Thyroid gland (tissue), 4 donors: ENCODE results near the gene RPL7A. TPM values are rescaled to one million over a fixed set of nuclear protein-coding genes. Genes with fewer than 3 reads are reported as not detected.

Experiments used
- DNase-seq, 2 donors: peaks; one replicate each; pipeline ENCODE4 v3.0.0-alpha.2; 2019
- H3K27ac ChIP-seq, 3 donors: fragments of 200-600 bp; sonication (generic); 1 replicate in 2 of 3; 2 replicates in 1 of 3; pipeline ENCODE4 v1.5.1; 2016 to 2019; ENCODE audit warnings: mild to moderate bottlenecking in 1 of 3, moderate library complexity in 1 of 3
- H3K27me3 ChIP-seq: fragments of 200-600 bp; sonication (generic); one replicate; pipeline ENCODE4 v1.5.1; 2019
- H3K36me3 ChIP-seq, 2 donors: fragments of 200-600 bp; sonication (generic); one replicate each; pipeline ENCODE4 v1.5.1; 2016 to 2019
- H3K4me1 ChIP-seq, 2 donors: fragments of 200-600 bp; sonication (generic); one replicate each; pipeline ENCODE4 v1.5.1; 2017 to 2019
- H3K4me3 ChIP-seq, 3 donors: fragments of 200-600 bp; sonication (generic); replicated peaks in 1 of 3; 1 replicate in 2 of 3; 2 replicates in 1 of 3; pipeline ENCODE4 v1.5.1; 2016; ENCODE audit warnings: mild to moderate bottlenecking in 1 of 3
- H3K9me3 ChIP-seq: fragments of 200-600 bp; sonication (generic); one replicate; pipeline ENCODE4 v1.5.1; 2017
- POLR2A ChIP-seq, 2 donors: fragments of 450-650 bp; IDR thresholded peaks; one replicate each; pipeline ENCODE4 v1.6.1; 2017; ENCODE audit warnings: antibody characterized with exemption in 2 of 2, mild to moderate bottlenecking in 2 of 2, moderate library complexity in 1 of 2
- WGBS, 2 donors: methylation state at CpG; one replicate each; pipeline ENCODE4 v1.1.5; 2017; 5-methylcytosine and 5-hydroxymethylcytosine counted together
- intact Hi-C: fragments of 100-400 bp; cut with DNase I; formaldehyde crosslinking; loops from one replicate; pipeline ENCODE4 v1.15.1; 2023
- total RNA-seq, 4 donors: library from RNA; depleted of rRNA; stranded (reverse); fragments of >200 nt; gene quantifications; one replicate each; pipeline ENCODE4 v1.2.3, GENCODE V29; 2016
- TF ChIP-seq, protein P1 (sequence below), 6 experiments: fragments of 200-600 bp in 3 of 6; fragments of 450-650 bp in 3 of 6; sonication (generic) in 3 of 6; IDR thresholded peaks; one replicate each; pipeline ENCODE4 v1.5.1; 2016 to 2019; ENCODE audit warnings: antibody characterized with exemption in 6 of 6, mild to moderate bottlenecking in 2 of 6, inconsistent platforms in 1 of 6, moderate library complexity in 1 of 6

The RPL7A gene
- total RNA-seq, 4 donors from 2014 or later: 1,394 to 2,407 (median 1,585) TPM

DNA sequence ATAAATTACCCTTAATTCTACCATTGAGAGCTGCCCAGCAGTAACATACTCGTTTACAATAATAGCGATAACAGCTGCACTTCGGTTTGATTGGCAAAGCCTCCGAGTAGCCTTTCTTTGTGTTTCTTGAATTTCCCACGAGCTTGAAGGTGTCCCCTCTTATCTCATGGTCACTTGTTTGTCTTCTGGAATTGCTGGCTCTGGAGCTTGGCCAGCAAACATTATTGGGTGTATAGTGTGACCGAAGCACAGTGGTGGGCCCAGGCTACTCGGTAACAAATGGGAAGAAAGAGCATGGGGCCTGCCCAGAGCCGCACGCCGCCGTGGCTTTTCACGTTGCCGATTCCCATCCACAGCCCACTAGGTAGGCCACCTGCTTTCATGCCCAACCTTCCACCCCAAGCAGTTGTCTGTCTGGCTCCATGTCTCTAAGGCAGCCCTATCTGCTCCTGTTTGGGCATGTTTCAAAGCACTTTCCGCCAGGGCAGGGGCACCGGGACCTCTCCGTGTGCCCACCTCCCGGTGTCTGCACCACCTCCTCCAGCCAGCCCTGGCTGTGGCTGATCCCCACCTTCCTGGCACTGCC is 36.8 kb downstream of the RPL7A start:
- intact Hi-C loops: no loop called here
- H3K4me3 ChIP-seq: no peak overlapping the region
- H3K4me1 ChIP-seq: peaks cover 0 to 15% of the 10 kb centered on the region in 2 donors
- no peak overlapping the region for H3K27ac ChIP-seq
- H3K27me3 ChIP-seq: no peaks in the 10 kb centered on the region
- no peak for DNase-seq
- H3K9me3 ChIP-seq: no peaks in the 10 kb centered on the region
- no peaks in the 10 kb centered on the region for H3K36me3 ChIP-seq
- TF ChIP-seq, protein P1, sequence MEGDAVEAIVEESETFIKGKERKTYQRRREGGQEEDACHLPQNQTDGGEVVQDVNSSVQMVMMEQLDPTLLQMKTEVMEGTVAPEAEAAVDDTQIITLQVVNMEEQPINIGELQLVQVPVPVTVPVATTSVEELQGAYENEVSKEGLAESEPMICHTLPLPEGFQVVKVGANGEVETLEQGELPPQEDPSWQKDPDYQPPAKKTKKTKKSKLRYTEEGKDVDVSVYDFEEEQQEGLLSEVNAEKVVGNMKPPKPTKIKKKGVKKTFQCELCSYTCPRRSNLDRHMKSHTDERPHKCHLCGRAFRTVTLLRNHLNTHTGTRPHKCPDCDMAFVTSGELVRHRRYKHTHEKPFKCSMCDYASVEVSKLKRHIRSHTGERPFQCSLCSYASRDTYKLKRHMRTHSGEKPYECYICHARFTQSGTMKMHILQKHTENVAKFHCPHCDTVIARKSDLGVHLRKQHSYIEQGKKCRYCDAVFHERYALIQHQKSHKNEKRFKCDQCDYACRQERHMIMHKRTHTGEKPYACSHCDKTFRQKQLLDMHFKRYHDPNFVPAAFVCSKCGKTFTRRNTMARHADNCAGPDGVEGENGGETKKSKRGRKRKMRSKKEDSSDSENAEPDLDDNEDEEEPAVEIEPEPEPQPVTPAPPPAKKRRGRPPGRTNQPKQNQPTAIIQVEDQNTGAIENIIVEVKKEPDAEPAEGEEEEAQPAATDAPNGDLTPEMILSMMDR (IDR thresholded peaks at IDR 0.05): no peak
- no peak for TF ChIP-seq POLR2A (IDR thresholded peaks at IDR 0.05)
- 89 to 94% methylated on average over 17 of the region's 17 CpGs for WGBS, 2 donors

DNA sequence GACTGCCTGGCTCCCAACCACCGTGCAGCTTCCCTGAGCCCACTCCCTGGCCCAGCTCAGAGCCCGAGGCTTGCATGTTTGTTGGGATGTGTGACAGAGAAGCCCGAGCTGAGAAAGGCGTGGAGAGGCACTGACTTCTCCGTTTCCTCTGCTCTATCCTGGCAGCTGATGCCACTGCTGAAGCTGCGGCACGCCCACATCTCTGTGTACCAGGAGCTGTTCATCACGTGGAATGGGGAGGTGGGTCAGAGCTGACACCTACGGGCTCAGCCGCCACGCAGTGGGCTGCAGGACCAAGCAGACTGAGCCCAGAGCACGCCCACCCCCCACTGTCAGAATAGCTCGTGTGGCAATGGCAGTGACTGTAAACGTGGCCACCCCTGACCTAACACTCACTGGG is 37.4 kb downstream of the RPL7A start:
- Histone ChIP-seq H3K27ac (no peak overlapping the region), H3K9me3 (no peaks in the 10 kb centered on the region), H3K27me3 (no peaks in the 10 kb centered on the region), H3K4me1 (peaks cover 0 to 15% of the 10 kb centered on the region in 2 donors), H3K36me3 (no peaks in the 10 kb centered on the region), H3K4me3 (no peak overlapping the region)
- no peak for DNase-seq
- intact Hi-C loops: no loop called here
- TF ChIP-seq, protein P1 (IDR thresholded peaks at IDR 0.05): no peak
- no peak for TF ChIP-seq POLR2A (IDR thresholded peaks at IDR 0.05)
- 93 to 94% methylated on average over 3 to 13 of the region's 14 CpGs for WGBS, 2 donors

DNA sequence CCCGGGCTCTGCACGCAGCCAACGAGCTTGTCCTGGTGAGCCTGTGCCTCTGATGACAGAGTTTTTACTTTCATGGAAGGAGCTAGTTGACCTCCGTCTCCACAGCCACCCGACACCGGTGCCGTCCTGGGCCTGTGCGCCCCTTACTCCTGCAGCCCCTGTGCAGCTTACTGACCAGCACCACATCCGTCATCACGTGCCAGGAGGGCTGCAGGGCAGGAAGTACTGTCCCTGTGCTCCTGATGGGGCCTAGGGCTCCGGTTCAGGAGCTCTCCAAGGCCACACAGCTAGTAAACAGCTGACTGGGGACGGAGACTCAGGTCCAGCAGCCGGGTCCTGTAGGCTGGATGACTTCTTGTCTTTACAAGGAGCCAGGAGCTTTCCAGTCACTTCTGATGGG is 38.3 kb downstream of the RPL7A start:
- Histone ChIP-seq H3K4me3 (no peak overlapping the region), H3K9me3 (no peaks in the 10 kb centered on the region), H3K36me3 (no peaks in the 10 kb centered on the region), H3K4me1 (peaks cover 0 to 15% of the 10 kb centered on the region in 2 donors), H3K27ac (no peak overlapping the region), H3K27me3 (no peaks in the 10 kb centered on the region)
- intact Hi-C loops: no loop called here
- TF ChIP-seq, protein P1 (IDR thresholded peaks at IDR 0.05): no peak
- no peak for TF ChIP-seq POLR2A (IDR thresholded peaks at IDR 0.05)
- WGBS, 2 donors: 89 to 93% methylated on average over 12 to 13 of the region's 13 CpGs
- DNase-seq: no peak

DNA sequence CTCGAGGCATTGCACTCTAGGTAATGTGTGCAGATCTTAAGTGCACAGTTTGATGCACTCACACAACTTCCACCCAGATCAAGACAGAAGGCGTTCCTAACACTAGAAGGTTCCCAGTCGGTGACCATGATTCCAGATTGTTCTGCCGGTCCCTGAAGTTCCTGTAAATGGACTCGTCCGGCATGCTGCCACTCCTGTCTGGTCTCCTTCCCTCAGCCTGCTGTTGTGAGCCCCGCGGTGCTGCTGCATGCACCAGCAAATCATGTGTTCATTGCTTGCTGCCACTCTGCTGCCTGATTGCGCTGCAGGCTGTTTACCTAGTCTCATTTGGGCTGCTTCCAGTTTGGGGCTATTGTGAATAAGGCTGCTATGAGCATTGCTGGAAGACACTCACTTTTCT is 39.7 kb downstream of the RPL7A start:
- TF ChIP-seq POLR2A (IDR thresholded peaks at IDR 0.05): no peak
- TF ChIP-seq, protein P1 (IDR thresholded peaks at IDR 0.05): no peak
- Histone ChIP-seq H3K4me3 (no peak overlapping the region), H3K27me3 (no peaks in the 10 kb centered on the region), H3K27ac (peak overlapping the region in 1 of 3 donors; percentile 6), H3K4me1 (peaks cover 0 to 15% of the 10 kb centered on the region in 2 donors), H3K36me3 (no peaks in the 10 kb centered on the region), H3K9me3 (no peaks in the 10 kb centered on the region)
- intact Hi-C loops: no loop called here
- WGBS, 2 donors: 45 to 59% methylated on average over 9 of the region's 9 CpGs
- DNase-seq: peak; percentile 69 to 76

GRCh38 chr9:133389025-133389557 is 41.1 kb downstream of the RPL7A start:
- Histone ChIP-seq H3K4me3 (no peak overlapping the region), H3K9me3 (no peaks in the 10 kb centered on the region), H3K4me1 (peaks cover 0 to 15% of the 10 kb centered on the region in 2 donors), H3K27me3 (no peaks in the 10 kb centered on the region), H3K36me3 (no peaks in the 10 kb centered on the region), H3K27ac (no peak overlapping the region)
- WGBS, 2 donors: 79 to 84% methylated on average over 7 to 8 of the region's 12 CpGs
- no peak for DNase-seq
- no peak for TF ChIP-seq POLR2A (IDR thresholded peaks at IDR 0.05)
- TF ChIP-seq, protein P1 (IDR thresholded peaks at IDR 0.05): no peak
- intact Hi-C loops: no loop called here
